HG02759 (cell line): ENCODE data around the gene MOB3A.

Experiments
- ATAC-seq: cut with Tn5 transposase; IDR thresholded peaks from one replicate; pipeline ENCODE4 v1.9.1; 2021; ENCODE audit warnings: mild to moderate bottlenecking, moderate library complexity; ENCODE audit not compliant: unreplicated experiment

MOB3A gene

GRCh38 chr19:2060884-2061494, 35.1 kb downstream of the MOB3A start:
- peak; percentile 30 for ATAC-seq

- no peak for ATAC-seq
Observed at GRCh38 chr19:2059422-2060201, 36.5 kb downstream of the MOB3A start.

- ATAC-seq, result no peak
Observed at GRCh38 chr19:2058570-2059421, 37.3 kb downstream of the MOB3A start.

GRCh38 chr19:2057484-2058469, 38.3 kb downstream of the MOB3A start:
- ATAC-seq, result no peak

GRCh38 chr19:2056837-2057192, 39.3 kb downstream of the MOB3A start:
- ATAC-seq, result no peak

- no peak for ATAC-seq
Observed at GRCh38 chr19:2055931-2056836, 39.9 kb downstream of the MOB3A start.

GRCh38 chr19:2054763-2055162, 41.4 kb downstream of the MOB3A start:
- ATAC-seq, result no peak

- ATAC-seq, result no peak
Observed at GRCh38 chr19:2053601-2054389, 42.3 kb downstream of the MOB3A start.

GRCh38 chr19:2051773-2052704, 44.1 kb downstream of the MOB3A start:
- ATAC-seq, result no peak

GRCh38 chr19:2050991-2051772, 44.9 kb downstream of the MOB3A start, which contains the start of gene MKNK2:
MKNK2 (minus strand) TSS chr19:2051244; CDS start chr19:2050851, 393 bp downstream.
- peak; percentile 63 for ATAC-seq

GRCh38 chr19:2050349-2050990, 45.7 kb downstream of the MOB3A start:
- peak; percentile 3 for ATAC-seq

GRCh38 chr19:2049741-2050348, 46.3 kb downstream of the MOB3A start:
- peak; percentile 7 for ATAC-seq

GRCh38 chr19:2048959-2049740, 47.0 kb downstream of the MOB3A start:
- no peak for ATAC-seq

GRCh38 chr19:2048104-2048958, 47.8 kb downstream of the MOB3A start:
- ATAC-seq, result no peak
